Germinal center (tissue), 1 donor: ENCODE measurements around the gene EFHC2.
"Not testable (repeated sequence)": the region's sequence is repeated elsewhere in the genome, so short reads cannot be mapped to it uniquely, and the experiment has no call there.

Experiments used
- DNase-seq: peaks from one replicate; pipeline ENCODE4 v3.0.0; 2012; ENCODE audit warnings: mixed read lengths, low spot score

Gene EFHC2

DNA sequence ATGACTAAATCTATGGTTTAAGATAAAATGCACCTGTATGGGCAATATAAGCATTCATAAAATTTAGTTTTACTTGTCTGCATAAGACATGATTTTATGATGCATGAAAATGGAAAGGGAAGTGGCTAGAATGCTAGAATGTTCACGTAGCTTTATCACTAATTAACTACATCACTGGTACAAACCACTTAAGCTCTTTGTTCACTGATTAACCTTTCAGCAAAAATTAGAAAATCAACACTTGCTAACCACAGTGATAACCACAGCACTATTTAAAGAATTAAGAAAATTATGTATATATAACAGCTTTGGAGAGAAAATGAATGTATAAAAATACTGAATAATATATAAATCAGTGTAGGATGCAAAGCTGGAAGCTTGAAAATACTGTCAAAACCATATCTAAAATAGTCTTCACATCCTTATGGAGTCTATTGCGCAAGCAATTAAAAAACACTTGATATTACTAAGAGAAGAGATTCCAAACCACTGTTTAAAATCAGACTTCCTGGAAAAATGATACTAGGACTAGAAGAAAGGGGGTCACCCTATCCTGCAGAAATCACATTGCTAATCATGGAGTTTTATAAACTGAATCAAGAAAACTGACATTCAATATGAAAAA lies 51.9 kb downstream of the EFHC2 start:
- no peak for DNase-seq

DNA sequence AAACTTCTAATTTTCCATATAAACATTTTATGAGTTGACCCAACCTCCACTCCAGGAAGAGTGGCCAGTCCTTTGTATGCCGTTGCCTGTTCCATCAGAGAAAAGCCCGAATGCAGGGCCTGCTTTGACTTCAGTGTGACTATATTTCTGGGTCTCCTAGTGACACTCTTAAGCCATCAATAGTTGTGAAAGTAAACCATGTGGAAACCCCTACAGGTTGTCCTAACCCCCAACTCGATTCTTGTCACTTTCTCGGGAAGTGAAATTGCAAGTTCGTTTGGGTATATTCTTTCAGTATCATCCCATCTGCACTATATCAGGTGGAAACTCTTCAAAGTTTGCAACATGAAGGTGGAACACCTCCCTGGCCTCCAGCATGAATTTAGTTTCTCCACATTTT lies 52.8 kb downstream of the EFHC2 start:
- DNase-seq = no peak

DNA sequence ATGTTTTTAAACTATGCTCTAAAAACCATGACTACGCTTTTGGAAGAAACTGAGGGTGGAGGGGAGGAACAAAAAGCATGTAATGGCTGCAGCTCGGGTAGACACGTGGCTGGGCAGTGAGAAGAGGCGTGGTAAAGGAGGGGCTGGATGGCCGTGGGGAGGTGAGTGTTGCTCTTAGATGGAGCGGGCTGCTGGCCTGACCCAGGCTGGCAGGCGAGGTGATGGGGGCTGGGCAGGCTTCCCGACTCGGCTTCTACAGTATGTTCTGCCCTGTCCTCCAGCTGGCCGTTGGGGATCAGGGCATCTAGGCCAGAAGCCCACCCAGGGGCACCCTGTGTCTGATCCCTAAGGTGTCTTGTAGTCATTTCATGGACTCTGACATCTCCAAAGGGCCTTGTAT lies 60.7 kb downstream of the EFHC2 start:
- no peak for DNase-seq

DNA sequence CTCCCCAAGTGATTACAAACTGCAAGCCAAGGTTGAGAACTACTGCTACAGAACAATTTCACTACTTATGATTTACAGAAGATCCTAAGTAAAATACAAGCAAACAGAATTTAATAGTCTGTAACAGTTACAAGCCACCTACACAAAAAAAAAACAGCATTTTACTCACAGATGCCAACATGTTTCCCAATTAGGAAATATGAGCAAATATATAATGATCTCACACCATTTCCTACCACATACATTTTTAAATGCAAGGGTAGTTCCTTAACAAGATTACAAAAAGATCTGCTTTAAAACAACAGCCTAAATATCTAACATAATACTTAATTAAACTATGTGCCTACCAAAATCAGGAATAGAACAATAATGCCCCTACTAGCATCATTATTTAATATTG lies 63.4 kb downstream of the EFHC2 start:
- DNase-seq = no peak

DNA sequence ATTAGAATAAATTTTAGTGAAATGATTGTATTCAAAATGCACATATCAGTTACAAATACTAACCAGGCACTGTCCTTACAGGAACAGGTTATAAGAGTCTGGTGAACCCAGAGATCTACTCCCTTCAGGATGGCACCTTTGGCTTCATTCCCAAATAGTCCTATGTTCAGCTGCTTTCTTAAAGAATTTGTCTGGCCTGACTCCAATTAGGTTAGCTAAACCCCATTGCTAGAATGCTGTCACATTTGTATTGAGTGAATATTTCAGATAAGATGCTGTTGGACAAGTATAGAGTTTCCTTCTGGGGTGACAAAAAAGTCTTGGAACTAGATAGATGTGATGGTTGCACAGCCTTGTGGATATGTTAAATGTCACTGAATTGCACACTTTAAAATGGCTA lies 69.4 kb downstream of the EFHC2 start:
- no peak for DNase-seq

DNA sequence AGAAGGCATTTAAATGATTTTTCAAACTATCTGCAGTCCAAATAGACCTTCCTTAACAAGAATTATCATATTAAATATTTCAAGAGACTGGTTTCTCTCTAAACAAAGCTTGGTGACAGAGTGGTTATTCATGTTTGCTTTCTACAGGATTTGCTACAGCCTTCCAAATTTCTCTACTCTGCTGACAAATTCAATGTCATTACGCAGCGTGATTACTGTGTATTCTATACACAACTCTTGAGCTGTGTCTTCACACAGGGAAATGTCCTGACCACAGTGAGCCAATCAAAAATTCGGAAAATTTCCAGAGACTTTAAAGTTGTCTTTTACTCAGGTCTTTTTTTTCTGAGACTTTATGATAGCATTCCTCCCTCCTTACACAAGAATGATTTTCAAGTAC lies 75.6 kb downstream of the EFHC2 start:
- DNase-seq = no peak

DNA sequence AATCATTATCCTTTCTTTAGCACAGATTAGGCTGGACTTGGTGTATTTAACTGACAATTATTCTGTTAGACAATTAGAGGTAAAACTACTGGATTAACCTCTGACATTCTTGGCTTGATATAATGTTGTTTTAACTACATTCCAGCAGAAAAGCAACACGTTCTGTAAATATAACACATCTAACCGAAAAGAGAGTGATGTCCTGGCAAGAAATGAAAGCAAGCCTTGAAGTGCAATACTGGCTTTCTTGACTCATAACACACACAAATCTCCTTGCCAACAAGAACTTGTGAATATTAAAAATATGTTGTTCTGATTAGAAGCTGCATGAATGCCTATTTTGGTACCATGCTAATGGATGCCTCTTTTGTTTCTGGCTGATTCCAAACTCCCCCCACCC lies 76.4 kb downstream of the EFHC2 start:
- no peak for DNase-seq

DNA sequence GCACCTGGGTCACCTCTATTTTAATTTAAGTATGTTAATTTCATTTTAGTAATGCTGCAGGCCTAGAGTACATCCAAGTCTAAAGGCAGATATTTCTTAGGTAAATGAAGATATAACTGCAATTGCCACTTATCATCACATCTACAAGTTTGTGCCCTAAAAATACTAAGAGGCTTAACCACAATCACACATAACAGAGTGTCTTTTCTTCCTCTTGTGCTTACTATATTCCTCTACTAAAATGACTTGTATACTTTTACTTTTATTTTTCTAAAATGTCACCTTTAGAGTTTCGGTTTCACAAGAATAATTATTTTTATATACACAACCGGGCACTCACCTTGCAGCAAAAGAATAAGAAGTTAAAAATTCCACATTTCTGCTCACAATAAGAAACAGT lies 77.9 kb downstream of the EFHC2 start:
- no peak for DNase-seq

DNA sequence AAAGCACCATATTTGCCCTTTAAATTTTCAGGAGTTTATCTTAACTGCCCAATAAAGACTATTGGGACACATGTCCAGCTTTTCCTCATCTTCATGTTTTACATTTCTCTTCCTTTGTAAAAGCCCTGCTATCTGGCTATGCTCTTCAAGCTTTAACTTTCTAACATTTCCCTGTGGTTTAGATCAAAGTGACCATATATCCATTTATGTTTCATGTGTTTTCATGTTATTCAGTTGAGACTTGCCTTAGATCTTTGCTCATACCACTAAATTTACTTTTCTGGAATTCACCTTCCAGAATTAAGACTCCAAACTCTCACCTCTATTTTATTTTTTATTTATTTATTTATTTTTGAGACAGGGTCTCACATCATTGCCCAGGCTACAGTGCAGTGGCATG lies 78.5 kb downstream of the EFHC2 start:
- DNase-seq = no peak

DNA sequence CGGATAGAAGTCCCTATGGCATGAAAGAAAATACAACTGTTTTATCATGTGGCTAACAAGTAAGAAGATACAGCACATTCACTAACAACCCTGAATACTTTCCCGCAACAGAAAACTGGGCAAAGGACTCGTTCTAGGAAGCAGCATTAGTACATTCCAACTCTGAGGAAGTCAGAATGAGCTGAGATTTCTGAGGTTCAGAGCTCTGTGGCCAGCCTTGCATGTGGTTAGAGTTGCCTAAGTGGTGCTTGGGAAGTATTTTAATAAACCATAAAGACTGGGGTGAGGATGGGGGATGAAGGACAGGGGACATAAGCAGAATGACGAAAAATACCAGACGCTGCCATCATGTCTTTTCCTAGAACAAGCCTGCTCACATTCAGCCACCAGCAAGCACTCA lies 82.2 kb downstream of the EFHC2 start:
- DNase-seq = no peak

DNA sequence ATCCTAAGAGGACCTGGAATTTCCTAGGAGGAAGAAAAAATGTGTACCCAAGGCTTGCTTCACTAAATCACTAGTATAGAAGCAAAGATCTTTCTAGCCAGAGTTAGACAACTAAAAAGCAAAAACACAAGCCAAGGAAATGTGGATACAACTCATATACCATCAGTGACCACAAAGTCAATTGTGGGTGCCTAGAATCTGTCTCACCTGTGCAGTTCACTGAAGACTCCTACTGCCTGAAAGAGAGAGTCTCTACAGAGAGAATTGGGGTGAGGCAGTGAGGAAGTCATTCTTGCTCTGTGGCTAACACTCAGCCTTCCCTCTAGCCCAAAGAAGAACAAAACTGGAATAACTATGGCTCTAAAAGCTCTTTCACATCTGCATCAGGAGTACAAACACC lies 82.9 kb downstream of the EFHC2 start:
- DNase-seq = no peak

DNA sequence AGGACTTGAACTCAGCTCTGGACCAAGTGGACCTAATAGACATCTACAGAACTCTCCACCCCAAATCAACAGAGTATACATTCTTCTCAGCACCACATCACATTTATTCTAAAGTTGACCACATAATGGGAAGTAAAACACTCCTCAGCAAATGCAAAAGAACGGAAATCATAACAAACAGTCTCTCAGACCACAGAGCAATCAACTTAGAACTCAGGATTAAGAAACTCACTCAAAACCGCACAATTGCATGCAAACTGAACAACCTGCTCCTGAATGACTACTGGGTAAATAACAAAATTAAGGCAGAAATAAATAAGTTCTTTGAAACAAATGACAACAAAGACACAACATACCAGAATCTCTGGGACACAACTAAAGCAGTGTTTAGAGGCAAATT lies 87.7 kb downstream of the EFHC2 start:
- DNase-seq = not testable (repeated sequence)

DNA sequence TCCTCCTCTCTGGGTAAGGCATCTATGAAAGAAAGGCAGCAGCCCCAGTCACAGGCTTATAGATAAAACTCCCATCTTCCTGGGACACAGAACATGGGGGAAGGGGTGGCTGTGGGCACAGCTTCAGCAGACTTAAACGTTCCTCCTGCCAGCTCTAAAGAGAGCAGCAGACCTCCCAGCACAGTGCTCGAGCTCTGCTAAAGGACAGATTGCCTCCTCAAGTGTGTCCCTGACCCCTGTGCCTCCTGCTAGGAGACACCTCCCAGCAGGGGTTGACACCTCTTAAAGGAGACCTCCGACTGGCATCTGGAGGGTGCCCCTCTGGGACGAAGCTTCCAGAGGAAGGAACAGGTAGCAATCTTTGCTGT lies 89.9 kb downstream of the EFHC2 start:
- no peak for DNase-seq

DNA sequence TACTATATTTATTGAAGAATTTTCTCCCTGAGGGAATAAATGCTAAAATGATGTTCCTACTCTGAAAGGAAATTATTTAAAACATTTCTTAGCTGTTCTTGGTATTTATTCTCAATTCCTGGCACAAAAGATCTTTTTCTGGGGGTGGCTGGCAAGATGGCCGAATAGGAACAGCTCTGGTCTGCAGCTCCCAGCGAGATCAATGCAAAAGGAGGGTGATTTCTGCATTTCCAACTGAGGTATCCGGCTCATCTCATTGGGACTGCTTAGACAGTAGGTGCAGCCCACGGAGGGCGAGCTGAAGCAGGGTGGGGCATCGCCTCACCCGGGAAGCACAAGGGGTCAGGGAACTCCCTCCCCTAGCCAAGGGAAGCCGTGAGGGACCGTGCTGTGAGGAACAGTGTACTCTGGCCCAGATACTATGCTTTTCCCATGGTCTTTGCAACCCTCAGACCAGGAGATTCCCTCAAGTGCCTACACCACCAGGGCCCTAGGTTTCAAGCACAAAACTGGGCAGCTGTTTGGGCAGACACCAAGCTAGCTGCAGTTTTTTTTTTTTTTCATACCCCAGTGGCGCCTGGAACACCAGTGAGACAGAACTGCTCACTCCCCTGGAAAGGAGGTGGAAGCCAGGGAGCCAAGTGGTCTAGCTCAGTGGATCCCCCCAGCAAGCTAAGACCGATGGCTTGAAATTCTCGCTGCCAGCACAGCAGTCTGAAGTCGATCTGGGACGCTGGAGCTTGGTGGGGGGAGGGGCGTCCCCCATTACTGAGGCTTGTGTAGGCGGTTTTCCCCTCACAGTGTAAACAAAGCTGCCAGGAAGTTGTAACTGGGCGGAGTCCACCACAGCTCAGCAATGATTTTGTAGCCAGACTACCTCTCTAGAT lies 90.5 kb downstream of the EFHC2 start:
- not testable (repeated sequence) for DNase-seq

DNA sequence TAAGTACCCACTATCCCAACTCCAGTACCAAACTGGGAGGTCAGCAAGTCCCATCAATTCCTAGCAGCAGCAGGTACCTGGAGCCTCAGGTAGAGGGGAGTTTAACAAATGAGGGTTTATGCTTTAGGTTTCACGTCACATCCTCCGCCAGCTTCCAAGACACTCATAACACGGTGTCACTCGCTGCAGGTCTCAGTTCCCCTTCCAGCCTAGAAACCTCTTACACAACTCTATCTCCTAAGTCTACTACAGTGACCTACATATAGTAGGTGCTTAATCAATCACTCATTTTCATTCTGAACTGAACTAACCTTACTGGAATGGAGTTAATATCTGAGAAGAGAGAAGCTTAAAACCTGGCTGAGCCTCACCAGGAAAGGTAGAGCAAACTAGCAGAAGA lies 96.0 kb downstream of the EFHC2 start:
- DNase-seq = no peak

DNA sequence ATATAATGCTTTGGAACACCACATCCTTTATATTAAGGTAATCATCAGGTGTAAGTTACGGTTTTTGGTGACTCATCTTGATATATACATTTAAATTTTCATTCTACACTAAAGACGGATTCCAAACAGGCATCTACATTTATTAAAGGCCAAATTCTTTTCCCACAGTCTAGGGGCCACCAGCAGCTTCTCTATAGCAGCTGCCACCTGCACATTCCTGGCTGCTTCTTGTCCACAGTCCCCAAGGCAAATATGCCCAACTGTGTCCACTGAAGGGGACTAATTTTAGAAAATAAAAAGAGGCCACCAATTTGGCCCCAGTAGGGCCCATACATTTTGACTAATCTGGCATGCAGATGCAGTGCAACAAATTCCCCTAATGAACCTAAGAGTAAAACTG lies 96.6 kb downstream of the EFHC2 start:
- DNase-seq = no peak

DNA sequence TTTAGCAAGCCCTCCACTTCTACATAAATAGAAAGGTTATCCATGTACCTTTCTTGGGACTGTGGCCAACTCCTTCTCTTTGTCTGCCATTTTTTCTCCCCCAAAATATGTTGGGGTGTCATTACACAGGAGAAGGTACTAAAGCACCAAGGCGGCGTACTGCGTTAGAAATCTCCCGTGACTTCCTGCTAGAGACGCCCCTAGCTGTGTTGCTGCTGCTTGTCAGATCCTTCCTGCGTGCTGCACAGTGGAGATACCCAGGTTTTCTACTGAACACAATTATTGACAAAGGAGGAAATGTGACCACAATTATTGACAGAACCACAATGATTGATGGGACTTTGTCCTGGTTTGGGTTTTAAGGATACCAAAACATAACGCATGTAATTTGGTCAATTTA lies 97.7 kb downstream of the EFHC2 start:
- DNase-seq = no peak

DNA sequence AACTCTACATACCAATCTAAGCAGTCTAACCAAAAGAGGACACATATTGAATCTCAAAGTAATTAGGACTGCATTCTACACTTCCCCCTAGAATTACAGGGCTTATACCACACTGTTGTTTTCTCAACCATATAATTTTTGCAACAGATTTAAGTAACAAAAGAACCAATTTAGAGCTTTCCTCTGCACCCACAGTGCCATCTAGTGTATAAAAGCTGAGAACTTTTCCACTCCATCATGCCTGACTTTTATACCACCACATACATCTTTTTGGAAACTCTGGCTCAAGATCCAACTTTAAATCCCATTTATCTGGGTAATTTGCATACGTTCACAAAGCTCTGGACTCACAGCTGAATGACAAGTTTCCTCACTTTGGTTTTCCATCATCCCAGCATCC lies 99.5 kb downstream of the EFHC2 start:
- no peak for DNase-seq

DNA sequence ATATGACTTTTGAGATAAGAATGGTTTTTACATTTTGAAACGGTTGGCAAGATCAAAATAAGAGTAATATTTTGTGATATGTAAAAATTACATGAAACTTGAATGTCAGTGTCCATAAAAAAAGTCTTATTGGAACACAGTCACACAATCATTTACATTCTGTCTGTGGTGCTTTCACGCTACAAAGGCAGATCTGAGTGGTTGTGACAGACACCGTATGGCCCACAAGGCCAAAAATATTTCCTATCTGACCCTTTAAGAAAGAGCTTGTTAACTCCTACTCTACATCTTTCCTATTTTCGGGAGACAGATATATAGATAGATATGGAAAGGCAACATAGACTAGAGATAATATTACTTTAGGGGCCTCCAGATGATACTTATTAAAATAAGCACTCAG lies 101.9 kb downstream of the EFHC2 start:
- no peak for DNase-seq

DNA sequence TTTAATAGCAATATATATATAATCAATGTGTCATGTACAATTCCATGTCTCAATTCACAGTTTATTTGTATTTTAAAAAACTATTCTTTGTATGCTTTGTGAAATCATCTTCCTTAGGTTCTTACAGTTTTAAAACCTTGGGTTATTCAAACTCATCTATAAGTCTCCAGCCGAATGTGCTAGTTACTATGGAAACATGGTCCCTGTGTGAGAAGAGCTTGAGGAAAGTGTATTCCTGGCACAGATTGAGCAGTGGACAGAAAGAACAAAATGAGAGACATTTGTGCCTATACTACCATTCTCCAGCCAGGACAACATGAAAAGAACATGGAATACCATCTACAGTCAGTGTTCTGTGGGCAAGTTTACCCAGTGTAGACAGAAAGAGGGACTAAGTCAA lies 103.4 kb downstream of the EFHC2 start:
- no peak for DNase-seq

DNA sequence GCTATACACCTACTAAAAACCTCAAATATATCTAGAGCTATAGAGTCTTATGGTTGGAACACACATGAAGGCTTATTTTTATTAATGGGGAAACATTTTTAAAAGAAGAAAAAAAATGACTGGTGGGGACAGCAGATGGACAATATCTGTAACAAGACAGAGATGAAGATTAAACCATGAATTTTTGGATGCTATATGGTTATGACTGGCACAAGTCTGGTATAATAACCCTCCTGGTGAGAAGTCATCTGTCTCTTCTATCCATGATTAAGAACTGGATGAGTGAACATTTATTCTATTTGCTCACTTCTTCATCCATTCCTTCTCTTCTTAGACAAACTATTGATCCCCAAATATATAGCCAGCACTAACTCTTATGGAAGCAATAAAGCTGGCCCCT lies 104.4 kb downstream of the EFHC2 start:
- no peak for DNase-seq

DNA sequence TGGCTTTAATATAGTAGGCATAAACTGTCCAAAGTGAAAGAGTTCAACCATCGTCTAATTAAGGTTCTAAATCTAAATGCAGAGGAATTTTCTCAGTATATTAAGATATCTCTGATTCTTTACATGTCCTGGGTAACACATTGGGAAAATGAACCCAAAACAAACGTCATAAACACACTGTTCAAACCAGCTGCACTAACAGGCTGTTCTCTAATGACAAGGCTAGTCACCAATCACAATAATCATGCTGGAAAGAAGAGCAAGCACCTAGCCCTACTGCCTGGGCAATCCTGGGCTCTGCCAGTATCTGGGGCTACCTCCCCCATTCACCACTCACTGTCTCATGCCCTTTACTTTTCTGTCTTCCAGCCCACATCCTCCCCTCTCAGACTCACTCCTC lies 107.9 kb downstream of the EFHC2 start:
- no peak for DNase-seq

DNA sequence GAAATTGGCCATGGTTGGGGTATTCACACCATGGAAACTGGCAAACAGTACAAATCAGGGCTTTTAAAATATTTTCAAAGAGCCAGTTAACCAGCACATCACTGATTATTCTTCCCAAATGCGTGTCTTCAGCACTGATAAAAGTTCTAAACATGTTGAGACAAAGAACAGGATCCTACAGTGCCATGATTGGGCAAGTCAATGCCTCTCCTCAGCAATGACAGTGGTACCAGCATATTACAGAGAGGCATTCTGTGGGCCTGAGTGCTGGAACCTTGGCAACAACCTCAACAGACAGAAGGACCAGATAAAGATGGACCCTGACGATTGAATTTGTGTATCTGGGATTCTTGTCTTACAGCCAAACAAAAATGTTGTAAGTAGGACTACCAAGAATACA lies 108.9 kb downstream of the EFHC2 start:
- DNase-seq = no peak

DNA sequence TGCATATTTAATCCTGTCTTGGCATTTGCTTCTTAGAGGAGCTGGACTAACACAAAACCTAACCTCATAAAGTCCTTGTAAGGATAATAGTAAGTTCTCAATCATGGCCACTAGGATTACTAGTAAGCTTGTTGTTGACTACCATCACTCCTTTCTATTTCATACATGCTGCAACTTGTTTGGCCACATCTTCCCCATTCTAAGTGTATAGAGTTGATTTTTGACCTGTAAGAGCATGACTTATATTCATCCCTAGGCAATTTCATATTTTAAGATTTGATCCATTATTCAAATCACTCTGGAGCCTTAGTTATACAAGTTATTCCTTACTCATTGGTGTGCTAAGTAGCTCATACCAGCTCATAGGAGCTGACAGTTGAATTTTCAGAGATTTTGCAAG lies 109.4 kb downstream of the EFHC2 start:
- DNase-seq = no peak
